ENCODE data around the gene TMEM221. TPM values are rescaled to one million over a fixed set of nuclear protein-coding genes. Genes with fewer than 3 reads are reported as not detected.

The TMEM221 gene
- total and polyA plus RNA-seq, 2 experiments from 2014 or later = 1.0 to 2.5 TPM

GRCh38 chr19:17435218-17435617 lies 13.2 kb downstream of the TMEM221 start:
- no peak overlapping the region for H3K4me3 ChIP-seq
- no peak for DNase-seq (ENCODE audit: low spot score)
- no peaks in the 10 kb centered on the region for H3K79me2 ChIP-seq
- H4K20me1 ChIP-seq (ENCODE audit: insufficient read depth, poor library complexity, severe bottlenecking) = no peaks in the 10 kb centered on the region
- no peaks in the 10 kb centered on the region for H3K36me3 ChIP-seq (replicated peaks; ENCODE audit: insufficient read depth, low read depth)
- TF ChIP-seq CTCF (IDR thresholded peaks at IDR 0.05; ENCODE audit: poor library complexity) (no peak), EZH2phosphoT487 (IDR thresholded peaks at IDR 0.05; ENCODE audit: low read depth, severe bottlenecking, unreplicated experiment) (no peak), EZH2 (IDR thresholded peaks at IDR 0.05; ENCODE audit: borderline replicate concordance) (no peak)
- H3K9me2 ChIP-seq (replicated peaks; ENCODE audit: insufficient read depth) = no peaks in the 10 kb centered on the region
- H3K4me2 ChIP-seq = no peak overlapping the region
- no peak overlapping the region for H2AFZ ChIP-seq
- H3K4me1 ChIP-seq (ENCODE audit: insufficient read depth) = no peaks in the 10 kb centered on the region
- H3K27ac ChIP-seq = no peak overlapping the region
- no peaks in the 10 kb centered on the region for H3K9me3 ChIP-seq (ENCODE audit: low read depth)
- no peaks in the 10 kb centered on the region for H3K27me3 ChIP-seq
- 84% methylated on average over 7 of the region's 7 CpGs for WGBS (ENCODE audit: low lambda C conversion rate, missing lambda C conversion rate)

GRCh38 chr19:17431417-17431816 lies 17.1 kb downstream of the TMEM221 start:
- H3K4me3 ChIP-seq = no peak overlapping the region
- no peaks in the 10 kb centered on the region for H4K20me1 ChIP-seq (ENCODE audit: insufficient read depth, poor library complexity, severe bottlenecking)
- H3K36me3 ChIP-seq (replicated peaks; ENCODE audit: insufficient read depth, low read depth) = no peaks in the 10 kb centered on the region
- no peaks in the 10 kb centered on the region for H3K9me3 ChIP-seq (ENCODE audit: low read depth)
- H3K79me2 ChIP-seq = no peaks in the 10 kb centered on the region
- no peaks in the 10 kb centered on the region for H3K27me3 ChIP-seq
- WGBS (ENCODE audit: low lambda C conversion rate, missing lambda C conversion rate) = 95% methylated on average over 7 of the region's 7 CpGs
- no peaks in the 10 kb centered on the region for H3K9me2 ChIP-seq (replicated peaks; ENCODE audit: insufficient read depth)
- no peaks in the 10 kb centered on the region for H3K4me1 ChIP-seq (ENCODE audit: insufficient read depth)
- no peak overlapping the region for H2AFZ ChIP-seq
- TF ChIP-seq EZH2 (IDR thresholded peaks at IDR 0.05; ENCODE audit: borderline replicate concordance) (no peak), EZH2phosphoT487 (IDR thresholded peaks at IDR 0.05; ENCODE audit: low read depth, severe bottlenecking, unreplicated experiment) (no peak), CTCF (IDR thresholded peaks at IDR 0.05; ENCODE audit: poor library complexity) (no peak)
- DNase-seq (ENCODE audit: low spot score) = no peak
- no peak overlapping the region for H3K4me2 ChIP-seq
- no peak overlapping the region for H3K27ac ChIP-seq

- Histone ChIP-seq H3K27me3 (no peaks in the 10 kb centered on the region), H3K4me3 (no peak overlapping the region), H3K4me1 (ENCODE audit: insufficient read depth) (no peaks in the 10 kb centered on the region), H2AFZ (no peak overlapping the region), H3K27ac (no peak overlapping the region), H4K20me1 (ENCODE audit: insufficient read depth, poor library complexity, severe bottlenecking) (no peaks in the 10 kb centered on the region), H3K9me2 (replicated peaks; ENCODE audit: insufficient read depth) (no peaks in the 10 kb centered on the region), H3K36me3 (replicated peaks; ENCODE audit: insufficient read depth, low read depth) (no peaks in the 10 kb centered on the region), H3K79me2 (no peaks in the 10 kb centered on the region), H3K9me3 (ENCODE audit: low read depth) (no peaks in the 10 kb centered on the region), H3K4me2 (no peak overlapping the region)
- WGBS (ENCODE audit: low lambda C conversion rate, missing lambda C conversion rate) = 89% methylated on average over 17 of the region's 17 CpGs
- no peak for DNase-seq (ENCODE audit: low spot score)
- TF ChIP-seq CTCF (IDR thresholded peaks at IDR 0.05; ENCODE audit: poor library complexity) = no peak
- TF ChIP-seq EZH2phosphoT487 (IDR thresholded peaks at IDR 0.05; ENCODE audit: low read depth, severe bottlenecking, unreplicated experiment) = no peak
- no peak for TF ChIP-seq EZH2 (IDR thresholded peaks at IDR 0.05; ENCODE audit: borderline replicate concordance)
These were observed 18.8 kb downstream of the TMEM221 start for GRCh38 chr19:17429641-17430113.
